Measurements from ENCODE around the gene REPIN1. TPM values are rescaled to one million over a fixed set of nuclear protein-coding genes. Genes with fewer than 3 reads are reported as not detected.

The REPIN1 gene
- total RNA-seq, 4 donors from 2014 or later = 28.9 to 75.4 (median 31.8) TPM

DNA sequence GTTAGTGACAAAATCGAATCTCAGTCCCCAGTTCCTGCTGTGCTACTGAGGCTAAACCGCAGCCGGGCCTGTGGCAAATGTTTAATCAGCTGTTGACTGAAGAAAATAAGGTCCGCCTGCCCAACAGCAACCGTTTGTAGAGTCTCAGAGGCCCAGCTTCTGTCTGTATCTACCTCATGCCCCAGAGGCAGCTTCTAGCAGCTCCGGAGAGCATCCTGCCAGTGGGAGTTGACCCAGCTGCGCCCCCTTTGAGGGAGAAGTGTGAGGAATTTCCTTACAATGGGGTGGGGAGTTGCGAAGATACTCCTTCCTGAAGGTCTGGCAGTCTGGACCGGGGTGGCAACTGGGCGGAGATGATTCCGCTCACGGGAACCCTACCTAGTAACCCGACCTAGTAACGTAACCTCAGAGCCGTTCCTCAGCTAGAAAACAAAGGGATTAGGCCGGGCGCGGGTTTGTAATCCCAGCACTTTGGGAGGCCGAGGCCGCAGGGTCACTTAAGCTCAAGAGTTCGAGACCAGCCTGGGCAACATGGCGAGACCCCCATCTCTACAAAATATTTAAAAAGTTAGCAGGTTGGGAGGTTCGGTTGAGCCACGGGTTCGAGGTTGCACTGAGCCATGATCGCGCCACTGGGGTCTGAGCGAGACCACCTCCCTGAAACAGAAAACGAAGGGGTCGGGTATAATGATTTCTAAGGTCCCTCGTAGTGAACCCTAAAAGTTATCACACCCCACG lies 9.7 kb downstream of the REPIN1 start:
- no peak for TF ChIP-seq CTCF (IDR thresholded peaks at IDR 0.05; ENCODE audit: low read depth)

- no peak for TF ChIP-seq CTCF (IDR thresholded peaks at IDR 0.05; ENCODE audit: low read depth)
These were observed 10.3 kb downstream of the REPIN1 start, which contains the start of gene ZNF775 for GRCh38 chr7:150378853-150379440. Gene ZNF775 (plus strand): TSS chr7:150379330. CDS start chr7:150388471, 9,141 bp downstream.

DNA sequence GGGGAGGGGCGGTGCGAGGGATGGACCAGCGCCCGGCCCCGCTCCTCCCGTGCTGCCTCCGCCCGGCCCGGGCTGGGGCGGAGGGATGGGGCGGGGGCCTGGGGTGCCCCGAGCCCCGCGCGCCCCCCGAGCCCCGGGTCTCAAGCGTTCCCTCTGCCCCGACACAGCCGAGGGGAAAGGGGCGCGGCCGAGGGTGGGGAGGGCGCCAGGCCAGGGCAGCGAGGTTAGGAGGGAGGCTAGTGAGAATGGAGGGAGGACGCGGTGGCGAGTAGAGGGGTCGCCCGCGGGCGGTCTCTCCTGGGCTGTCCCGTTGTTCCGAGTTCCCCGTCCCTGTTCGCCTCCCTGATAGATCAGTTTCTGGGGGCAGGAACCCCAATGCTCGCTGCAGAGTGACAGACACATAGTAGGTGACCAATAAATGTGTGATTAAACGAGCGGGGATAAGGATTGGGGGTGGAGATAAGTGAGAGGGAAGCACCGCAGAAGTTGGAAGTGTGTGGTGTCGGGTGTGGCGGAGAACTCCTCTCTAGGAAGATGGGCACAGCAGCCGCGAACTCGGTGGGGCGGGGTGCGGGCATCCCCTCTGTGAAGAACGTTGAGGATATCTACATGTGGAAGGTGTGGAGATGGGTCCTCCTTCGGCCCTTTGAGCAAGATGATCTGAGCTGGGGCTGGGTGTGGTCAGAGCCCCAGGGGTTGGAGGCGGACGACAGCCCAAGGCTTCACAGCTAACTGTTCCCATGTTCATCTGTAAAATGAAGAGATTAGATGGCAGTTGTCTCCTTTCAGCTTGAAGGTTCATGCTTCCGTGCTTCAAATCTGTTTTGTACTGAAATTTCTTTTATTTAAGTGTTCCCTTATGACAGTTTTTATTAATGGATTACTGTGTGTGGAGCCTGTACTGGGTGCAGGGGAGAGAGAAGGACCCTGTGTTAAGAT lies 11.1 kb downstream of the REPIN1 start:
- TF ChIP-seq CTCF (IDR thresholded peaks at IDR 0.05; ENCODE audit: low read depth) = no peak

DNA sequence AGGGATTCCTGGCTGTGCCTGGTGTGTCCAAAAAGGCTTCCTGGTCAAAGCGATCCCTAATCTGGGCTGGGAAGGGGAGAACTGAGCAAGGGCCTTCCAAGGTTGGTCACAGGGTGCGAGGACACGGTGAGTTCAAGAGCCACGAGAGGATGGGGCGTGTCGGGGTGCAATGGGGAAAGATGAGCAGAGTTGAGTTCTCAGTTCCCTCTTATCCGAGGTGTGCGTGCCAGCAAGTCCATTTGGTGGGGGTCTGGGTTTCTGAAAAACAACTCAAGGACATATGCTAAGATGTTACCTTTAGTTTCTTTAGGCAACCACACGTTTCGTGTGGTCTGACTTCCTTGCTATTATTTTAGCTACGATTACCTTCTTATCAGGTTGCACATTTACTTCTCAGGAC lies 11.8 kb downstream of the REPIN1 start:
- TF ChIP-seq CTCF (IDR thresholded peaks at IDR 0.05; ENCODE audit: low read depth) = no peak

GRCh38 chr7:150381096-150381495 lies 12.5 kb downstream of the REPIN1 start:
- TF ChIP-seq CTCF (IDR thresholded peaks at IDR 0.05; ENCODE audit: low read depth) = no peak

DNA sequence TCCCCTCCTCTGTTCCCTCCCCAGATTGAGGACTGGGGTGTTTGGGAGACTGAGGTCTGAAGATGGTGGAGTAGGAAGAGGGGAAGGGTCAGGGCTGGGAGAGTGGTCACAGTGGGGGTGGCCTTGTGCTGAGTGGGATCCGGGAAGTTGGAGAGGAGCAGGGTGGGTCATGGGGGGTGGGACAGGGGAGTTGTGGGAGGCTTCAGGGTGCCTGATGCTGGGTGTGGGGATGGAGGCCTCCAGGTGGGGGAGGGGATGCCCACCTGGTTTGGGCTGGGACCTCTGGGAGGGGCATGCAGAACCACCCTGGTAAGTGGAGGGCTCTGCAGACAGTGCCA lies 13.1 kb downstream of the REPIN1 start:
- no peak for TF ChIP-seq CTCF (IDR thresholded peaks at IDR 0.05; ENCODE audit: low read depth)
